Mammary epithelial cell (primary cell): ENCODE measurements around the gene AKR1E2.

Experiments used
- EZH2 ChIP-seq: IDR thresholded peaks from 2 replicates; pipeline ENCODE4 v1.6.1; 2012; ENCODE audit warnings: low read length, inconsistent platforms, borderline replicate concordance
- TF ChIP-seq, protein P1 (sequence below), 2 donors: IDR thresholded peaks in 1 of 2; conservative IDR thresholded peaks in 1 of 2; 2 replicates each; pipeline ENCODE4 v1.5.1; 2011 to 2012; ENCODE audit warnings: inconsistent platforms in 2 of 2, low read length in 2 of 2, mild to moderate bottlenecking in 2 of 2, control low read depth in 1 of 2, low read depth in 1 of 2; ENCODE audit not compliant: insufficient read depth in 1 of 2; ENCODE audit errors: extremely low read depth in 1 of 2

DNA sequence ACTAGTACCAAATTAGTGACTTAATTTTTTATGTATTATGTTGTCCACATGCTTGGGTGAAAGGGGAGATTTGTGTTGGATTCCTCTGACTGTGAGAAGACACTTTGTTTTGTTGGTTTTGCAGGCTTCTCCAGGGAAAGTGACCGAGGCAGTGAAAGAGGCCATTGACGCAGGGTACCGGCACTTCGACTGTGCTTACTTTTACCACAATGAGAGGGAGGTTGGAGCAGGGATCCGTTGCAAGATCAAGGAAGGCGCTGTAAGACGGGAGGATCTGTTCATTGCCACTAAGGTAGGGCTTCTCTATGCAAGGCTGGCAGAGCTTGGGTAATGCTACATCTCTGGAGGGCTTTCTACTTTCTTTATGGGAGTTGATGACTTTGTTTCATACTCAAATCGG is 4.5 kb downstream of the AKR1E2 start:
- TF ChIP-seq, protein P1, sequence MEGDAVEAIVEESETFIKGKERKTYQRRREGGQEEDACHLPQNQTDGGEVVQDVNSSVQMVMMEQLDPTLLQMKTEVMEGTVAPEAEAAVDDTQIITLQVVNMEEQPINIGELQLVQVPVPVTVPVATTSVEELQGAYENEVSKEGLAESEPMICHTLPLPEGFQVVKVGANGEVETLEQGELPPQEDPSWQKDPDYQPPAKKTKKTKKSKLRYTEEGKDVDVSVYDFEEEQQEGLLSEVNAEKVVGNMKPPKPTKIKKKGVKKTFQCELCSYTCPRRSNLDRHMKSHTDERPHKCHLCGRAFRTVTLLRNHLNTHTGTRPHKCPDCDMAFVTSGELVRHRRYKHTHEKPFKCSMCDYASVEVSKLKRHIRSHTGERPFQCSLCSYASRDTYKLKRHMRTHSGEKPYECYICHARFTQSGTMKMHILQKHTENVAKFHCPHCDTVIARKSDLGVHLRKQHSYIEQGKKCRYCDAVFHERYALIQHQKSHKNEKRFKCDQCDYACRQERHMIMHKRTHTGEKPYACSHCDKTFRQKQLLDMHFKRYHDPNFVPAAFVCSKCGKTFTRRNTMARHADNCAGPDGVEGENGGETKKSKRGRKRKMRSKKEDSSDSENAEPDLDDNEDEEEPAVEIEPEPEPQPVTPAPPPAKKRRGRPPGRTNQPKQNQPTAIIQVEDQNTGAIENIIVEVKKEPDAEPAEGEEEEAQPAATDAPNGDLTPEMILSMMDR (conservative IDR thresholded peaks at IDR 0.05 in 1 of 2, IDR thresholded peaks at IDR 0.05 in 1 of 2; ENCODE audit: extremely low read depth in 1 of 2, insufficient read depth in 1 of 2, low read depth in 1 of 2, low read length in 2 of 2) = no peak
- no peak for TF ChIP-seq EZH2
